GM21423 (cell line): ENCODE results near the gene TRIM38.
A peak's percentile ranks its signal among the peaks of the same experiment; 100 is the strongest.
"Not testable (repeated sequence)": the region's sequence is repeated elsewhere in the genome, so short reads cannot be mapped to it uniquely, and the experiment has no call there.

Experiments used
- ATAC-seq: cut with Tn5 transposase; IDR thresholded peaks from one replicate; pipeline ENCODE4 v1.9.1; 2021; ENCODE audit warnings: mild to moderate bottlenecking, moderate library complexity; ENCODE audit not compliant: unreplicated experiment

Gene TRIM38, protein sequence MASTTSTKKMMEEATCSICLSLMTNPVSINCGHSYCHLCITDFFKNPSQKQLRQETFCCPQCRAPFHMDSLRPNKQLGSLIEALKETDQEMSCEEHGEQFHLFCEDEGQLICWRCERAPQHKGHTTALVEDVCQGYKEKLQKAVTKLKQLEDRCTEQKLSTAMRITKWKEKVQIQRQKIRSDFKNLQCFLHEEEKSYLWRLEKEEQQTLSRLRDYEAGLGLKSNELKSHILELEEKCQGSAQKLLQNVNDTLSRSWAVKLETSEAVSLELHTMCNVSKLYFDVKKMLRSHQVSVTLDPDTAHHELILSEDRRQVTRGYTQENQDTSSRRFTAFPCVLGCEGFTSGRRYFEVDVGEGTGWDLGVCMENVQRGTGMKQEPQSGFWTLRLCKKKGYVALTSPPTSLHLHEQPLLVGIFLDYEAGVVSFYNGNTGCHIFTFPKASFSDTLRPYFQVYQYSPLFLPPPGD

DNA sequence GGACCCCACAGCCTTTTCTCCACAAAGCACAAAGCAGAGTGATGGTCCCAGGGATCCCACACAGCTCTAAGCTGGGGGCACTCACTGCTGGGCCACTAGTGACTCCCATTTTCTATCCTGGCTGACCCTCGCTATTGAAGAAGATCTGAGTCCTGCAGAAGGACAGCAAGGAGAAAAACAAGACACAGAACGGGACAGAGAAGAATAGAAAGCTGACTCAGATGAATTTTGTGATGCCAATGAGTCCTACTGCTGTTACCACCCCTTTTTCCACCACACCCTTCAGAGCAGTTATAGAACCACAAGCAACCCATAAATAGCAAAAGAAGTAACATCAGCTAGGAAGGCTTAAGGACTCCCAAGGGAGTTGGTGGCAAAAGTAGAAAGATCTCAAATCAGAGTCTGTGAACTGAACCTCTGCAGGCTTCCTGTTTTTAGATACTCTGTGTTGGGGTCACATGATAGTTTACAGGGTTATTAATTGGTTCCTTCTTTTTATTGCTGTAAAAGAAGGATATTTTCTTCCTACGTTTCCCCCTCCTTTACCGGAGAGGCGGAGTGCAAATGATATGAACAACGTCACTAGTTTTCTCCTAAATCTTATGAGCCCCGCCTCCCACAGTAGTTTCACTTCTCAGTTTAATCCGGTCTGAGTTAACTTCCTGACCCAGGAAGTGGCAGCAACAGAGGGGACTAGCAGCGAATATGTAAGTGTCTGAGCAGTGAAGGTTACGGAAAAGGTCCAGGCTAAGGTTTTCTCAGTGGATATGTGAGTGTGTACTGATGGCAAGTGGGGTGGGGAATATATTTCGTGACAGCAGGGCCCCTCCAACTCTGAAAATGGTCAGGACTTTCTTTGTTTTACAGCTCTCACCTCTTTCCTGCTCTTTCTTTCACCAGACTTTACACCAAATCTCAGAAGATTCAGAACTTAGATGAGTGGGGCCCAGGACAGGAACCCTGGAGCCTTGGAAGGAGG lies at the start of gene TRIM38:
TSS of gene TRIM38 (plus strand) at position 654 of the 979 bp plus-strand sequence. CDS start 3,721 bp downstream, outside the sequence.
- peak; percentile 83 for ATAC-seq

DNA sequence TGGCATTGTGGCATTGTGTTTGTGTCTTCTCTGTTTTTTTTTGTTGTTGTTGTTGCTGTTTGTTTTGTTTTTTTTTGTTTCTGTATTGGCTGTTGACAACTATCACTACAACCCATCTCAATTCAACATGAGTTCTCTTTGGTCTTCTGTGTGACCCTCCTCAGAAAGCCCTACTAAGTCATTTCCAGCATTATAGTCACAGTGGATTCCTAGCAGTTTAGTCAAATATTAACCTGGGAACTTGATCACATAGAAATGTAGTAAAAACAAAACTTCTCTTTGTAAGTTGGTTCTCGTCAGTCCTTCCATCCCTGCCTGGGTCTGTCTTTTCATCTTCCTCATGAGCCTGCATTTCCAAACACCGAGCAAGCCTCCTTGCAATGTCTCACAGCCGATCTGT lies 48.9 kb upstream of the TRIM38 start:
- ATAC-seq, result no peak

DNA sequence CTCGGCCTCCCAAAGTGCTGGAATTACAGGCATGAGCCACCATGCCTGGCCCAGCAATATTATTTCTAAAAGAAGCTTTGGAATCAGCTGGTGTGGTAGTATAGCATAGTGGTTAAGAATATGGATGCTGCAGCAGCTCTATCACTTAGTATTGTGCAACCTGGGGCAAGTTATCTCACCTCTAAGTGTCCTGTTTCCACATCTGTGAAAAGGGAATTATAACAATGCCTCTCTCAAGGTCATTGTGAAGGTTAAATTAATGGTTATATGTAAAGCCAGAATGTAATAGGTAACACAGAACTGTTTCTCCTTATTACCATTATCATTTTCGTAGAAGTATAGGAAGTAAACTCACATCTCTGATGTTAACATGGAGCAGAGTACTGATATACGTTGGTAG lies 46.3 kb upstream of the TRIM38 start:
- ATAC-seq, result no peak

DNA sequence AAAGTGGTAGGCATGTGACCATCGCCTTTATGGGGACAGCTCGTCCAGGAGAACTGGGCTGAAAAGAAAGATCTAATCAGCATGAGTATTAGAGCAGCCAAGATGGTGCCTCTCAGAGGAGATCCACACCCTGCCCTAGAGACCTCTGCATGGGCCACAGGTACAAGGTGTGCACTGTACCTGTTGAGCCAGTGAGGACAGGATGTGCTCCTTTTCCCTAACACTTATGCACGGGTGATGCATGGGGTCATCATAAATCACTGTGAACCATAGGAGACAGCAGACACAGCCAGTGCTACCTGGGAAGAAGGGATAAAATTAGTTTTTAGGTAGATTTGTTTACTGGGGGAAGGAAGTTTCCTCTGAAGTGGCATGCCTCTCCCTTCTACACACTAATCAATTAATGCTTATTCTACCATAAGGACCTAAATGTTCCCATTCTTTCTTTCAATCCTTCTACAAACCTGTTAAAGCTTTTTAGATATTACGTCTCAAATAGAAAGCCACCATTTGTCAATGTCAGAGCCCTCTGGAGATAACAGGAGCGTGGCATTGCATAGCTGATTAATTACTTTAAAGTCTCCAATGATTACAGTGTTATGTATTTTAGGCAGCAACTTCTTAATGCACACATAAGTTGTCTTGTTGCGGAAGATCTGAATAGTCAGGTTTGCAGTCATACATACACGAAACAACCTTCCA lies 45.7 kb upstream of the TRIM38 start:
- ATAC-seq, result no peak

DNA sequence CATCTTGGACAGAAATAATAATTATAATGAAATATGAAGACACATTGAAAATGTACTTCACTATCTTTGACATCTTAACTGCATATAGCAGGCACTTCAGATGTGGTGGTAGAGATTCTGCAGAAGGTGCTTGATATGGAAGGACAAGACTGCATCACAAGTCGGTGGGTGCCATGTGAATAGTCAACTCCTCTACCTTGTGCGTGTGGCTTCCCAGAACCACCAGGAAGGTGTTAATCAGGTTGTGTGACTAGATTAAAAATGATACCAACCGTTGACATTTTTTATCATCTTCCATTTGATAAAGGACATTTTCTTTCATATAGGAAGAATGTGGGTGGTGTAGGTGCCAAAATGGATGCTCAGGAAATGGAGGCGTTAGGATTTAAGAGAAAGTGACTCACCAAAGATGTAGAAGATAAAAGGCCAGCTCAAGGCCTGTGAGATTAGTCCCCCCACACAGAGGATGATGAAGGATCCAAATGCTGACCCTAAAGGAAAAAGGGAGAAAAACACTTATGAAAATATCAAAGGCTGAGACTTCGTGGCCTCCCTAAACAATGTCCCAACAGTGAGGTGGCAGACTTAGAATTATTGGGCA lies 44.4 kb upstream of the TRIM38 start:
- no peak for ATAC-seq

DNA sequence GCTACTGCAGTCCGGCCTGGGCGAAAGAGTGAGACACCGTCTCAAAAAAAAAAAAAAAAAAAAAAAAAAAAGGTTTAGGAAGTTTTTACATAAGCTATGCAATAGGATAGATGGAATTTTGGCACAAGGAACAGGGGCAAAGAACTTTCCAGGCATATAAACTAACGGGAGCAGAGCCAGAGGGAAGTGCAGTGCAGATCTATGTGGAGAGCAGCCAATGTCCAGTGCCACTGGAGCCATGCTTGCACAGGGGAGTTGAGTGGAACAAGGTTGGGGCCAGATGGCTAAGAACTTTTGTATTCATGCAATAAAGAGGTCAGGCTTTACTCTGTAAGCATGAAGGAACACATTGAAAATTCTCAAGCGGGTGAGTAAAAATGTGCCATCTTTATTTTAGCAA lies 42.9 kb upstream of the TRIM38 start:
- no peak for ATAC-seq

DNA sequence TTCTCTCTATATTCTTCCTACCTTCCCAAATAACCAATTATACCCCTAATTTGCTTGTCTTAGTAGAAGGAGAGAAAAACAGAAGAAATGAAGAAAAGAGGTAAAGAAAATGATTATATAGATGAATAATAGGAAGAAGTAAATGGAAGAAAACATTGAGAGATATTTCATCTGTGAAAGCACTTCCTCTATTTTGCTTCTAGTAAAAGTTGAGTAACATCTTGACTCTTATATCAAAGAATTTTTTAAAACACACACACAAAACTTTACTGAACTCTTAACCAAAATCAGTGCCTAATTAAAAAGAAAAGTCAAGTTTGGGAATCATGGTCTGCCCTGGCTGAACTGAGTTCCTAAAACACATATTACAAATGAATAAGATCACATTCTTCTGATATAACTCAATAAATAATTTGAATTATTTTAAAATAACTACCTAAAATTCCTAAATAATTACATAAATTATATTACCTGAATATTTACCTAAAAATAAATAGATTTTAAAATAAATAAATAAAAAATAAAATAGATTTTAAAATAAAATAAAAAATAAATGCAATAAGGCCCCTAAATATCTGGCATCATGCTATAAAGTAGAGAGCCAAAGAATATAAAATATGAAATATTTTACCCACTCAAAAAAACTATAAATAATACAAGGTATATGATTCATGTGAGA lies 40.9 kb upstream of the TRIM38 start:
- ATAC-seq, result no peak

DNA sequence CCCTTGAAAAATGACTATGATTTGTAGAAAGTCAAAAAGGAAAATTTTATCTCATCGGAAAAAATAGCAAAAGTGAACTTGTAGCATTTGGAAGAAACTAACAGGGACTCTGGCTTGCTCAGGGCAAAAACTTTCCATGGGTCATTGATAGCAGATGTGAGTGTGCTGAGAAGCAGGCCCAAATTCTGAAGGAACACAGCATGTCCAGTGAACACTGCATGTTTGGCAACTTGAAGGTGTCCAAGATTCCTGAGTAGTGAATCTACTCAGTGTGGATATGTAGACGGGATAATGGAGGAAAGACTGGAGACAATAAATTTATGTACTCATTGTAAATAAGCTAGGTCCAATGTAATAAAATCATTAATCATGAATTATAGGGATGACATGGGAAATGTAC lies 40.3 kb upstream of the TRIM38 start:
- ATAC-seq, result no peak

DNA sequence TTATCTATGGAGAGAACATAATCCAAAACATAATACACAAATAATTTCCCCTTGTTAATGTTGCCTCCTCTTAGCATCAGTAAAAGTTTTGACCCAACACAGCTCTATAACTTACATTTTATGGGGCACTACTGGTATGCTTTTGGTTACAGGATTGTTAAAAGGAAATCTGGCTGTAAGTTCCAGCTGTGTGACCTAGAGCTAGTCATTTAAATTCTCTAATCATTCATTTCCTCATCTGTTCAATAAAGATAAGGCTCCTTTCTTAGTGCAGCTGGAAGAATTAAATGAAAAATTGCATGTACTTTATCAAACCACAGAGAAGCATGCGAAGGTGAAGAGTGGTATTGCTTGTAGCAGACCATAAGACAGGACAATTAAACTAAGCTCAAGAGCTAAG lies 36.7 kb upstream of the TRIM38 start:
- no peak for ATAC-seq

DNA sequence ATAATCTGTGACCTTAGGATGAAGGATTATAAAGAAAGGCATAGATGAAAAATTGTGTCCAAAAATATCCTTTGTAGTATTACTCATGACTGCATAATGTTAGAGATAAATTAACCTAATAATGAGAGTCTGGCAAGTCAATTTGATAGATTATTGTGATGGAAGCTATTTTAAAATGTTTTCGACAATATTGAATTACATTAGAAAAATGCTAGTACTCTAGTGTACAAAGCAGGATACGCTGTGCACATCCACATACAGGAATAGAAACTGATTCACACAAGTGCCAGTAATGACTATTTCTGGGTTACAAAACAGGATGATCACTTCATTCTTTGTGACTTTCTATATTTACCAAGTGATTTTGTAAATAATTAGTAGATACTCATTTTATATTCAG lies 35.4 kb upstream of the TRIM38 start:
- ATAC-seq, result no peak

DNA sequence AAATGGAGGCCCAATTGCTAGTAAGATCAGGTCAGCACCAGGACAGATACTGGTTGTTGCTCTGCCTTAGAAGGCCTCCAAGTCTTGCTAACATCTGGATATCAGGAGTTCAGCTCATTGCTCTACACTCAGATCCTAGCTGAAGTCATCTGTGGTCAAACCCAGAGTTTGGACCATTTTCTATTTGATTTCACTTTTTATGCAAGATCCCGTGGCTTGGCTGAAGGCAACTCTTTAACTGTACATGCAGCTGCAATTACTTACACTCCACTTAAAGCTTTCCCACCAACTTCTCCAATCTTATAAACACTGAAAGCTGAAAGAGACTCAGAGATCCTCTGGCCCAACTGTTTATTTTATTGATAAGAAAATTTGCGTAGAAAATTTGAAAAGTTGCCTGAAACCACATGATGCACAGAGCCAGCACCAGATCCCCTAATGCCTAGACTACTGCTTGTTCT lies 34.8 kb upstream of the TRIM38 start:
- ATAC-seq, result no peak

DNA sequence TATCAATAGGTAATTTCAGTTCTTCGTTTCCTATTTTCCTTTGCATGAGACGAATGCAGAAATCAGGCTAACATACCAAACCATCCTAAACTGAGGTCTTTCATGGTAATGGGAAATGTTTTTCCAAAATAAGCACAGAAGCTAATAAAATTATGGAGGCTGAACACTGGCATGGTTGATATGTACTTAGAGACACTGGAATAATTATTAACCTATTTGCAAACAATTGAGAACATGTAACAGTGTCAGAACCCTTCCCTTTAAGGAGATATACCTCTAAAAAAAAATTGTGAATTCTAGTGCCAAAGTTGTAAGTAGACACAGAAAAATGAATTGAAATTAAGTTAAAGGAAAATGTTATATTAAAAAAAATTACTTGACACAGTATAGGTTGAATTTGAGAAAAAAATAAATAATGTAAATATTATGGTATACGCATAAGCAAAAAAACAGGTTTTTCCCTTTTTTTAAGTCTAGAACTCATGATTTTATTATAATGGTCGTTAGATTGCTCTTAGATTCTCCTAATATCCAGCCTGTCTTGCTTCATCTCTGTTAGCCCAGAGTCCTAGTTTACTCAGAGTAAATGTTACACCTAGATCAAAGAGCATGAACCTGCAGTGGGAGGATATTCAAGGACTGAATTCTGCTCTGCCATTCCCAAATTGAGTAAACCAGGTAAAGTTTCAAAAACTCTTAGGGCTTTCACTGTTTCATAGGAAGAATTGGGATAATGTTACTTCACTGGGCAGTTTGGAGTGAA lies 33.9 kb upstream of the TRIM38 start:
- no peak for ATAC-seq

DNA sequence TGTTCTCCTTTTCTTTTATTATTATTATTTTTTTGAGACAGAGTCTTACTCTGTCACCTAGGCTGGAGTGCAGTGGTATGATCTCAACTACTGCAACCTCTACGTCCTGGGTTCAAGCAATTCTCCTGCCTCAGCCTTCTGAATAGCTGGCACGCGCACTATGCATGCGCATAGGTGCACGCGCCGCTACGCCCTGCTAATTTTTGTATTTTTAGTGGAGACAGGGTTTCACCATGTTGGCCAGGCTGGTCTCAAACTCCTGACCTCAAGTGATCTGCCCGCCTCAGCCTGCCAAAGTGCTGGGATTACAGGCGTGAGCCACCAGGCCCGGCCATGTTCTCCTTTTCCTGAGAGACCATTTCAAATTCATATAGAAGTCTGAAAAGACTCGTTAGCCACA lies 32.8 kb upstream of the TRIM38 start:
- not testable (repeated sequence) for ATAC-seq

DNA sequence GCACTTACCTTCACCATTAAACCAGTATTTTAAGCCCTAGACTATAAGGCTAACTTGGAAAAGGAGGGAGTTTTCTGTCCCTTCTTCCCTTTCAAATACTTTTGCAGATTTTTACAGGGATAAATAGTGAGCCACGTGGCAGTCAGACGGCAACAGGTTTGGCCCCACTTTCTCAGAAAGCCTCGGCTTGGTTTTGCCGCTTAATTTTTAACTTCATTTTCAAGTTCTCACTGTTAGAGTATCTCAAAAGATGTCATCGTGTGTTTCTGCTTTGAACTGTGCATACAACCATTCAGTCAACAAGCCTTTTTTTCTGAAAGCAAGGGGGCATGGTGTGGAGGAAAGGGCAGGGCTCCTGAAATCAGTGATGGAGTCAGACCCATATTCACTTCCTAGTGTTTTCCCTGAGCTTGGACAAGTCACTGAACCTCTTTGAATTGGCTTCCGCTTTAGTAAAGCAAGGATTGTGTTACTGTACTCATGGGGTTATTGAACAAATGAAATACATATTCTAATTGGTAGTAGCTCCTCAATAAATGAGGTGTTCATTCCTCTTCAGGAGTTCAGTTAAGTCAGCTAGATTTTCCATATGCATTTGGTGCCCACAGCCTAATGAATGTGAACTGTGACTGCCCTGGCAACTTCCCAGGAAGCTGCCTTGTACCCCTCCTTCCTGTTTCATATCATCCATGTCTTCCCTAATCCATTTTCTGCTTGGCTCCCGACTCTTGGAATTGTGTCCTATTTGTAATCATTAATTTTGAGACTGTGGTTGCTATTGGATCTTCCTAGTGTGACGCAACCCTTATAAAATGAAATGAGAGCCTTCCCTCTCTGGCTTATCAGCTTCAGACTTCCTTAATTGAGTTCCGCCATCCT lies 31.8 kb upstream of the TRIM38 start, which contains the start of gene SLC17A2:
TSS of gene SLC17A2 (minus strand) at position 160 of the 879 bp plus-strand sequence. CDS start 4,895 bp downstream, outside the sequence.
- no peak for ATAC-seq

DNA sequence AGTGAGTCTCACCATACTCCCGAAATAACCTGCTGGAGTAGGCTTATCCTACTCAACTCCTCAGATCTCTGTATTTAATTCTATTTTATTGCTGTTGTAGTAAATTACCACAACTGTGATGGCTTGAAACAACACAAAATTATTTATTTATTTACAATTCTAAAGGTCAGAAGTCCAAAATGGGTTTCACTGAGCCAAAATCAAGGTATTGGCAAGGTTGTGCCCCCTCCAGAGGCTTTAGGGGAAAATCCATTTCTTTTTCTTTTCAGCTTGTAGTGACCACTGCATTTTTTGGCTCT lies 31.2 kb upstream of the TRIM38 start:
- no peak for ATAC-seq

DNA sequence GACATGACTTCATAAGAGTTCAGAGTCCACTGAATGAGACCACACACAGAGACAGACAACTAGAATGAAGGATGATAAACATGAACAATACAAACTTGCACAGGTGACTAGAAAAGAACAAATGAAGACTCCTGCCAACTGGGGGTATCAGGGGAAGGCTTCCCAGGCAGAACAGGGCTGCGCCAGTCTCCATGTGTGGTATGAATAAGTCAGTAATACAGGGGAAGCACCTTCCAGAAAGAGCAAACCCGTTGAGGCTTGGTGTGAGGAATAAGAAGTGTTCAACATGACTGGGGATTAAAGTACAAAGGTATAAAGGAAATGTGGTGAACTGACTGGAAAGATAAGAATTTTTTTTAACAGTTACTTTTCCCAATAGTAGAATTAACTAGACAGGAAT lies 28.4 kb upstream of the TRIM38 start:
- no peak for ATAC-seq

DNA sequence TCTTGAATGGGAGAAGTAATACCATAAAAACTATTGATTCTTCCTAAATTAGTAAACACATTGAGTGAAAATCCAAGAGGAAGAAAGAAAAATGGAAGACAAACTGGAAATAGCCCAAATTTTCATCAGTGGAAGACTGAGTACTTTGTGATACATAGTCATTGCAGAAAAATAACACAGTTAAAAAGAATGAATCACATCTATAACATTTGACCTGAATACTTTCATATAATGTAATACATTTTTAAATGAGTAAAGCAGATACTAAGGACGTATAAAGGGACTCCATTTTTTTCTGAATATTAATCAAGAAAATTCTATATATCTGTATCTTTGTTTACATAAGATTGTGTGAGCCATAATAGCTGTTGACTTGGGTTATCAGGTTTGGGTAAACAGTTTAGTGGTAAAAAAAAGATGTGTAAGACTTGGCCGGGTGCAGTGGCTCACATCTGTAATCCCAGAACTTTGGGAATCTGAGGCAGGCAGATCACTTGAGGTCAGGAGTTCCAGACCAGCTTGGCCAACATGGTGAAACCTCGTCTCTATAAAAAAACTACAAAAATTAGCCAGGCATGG lies 27.8 kb upstream of the TRIM38 start:
- no peak for ATAC-seq

DNA sequence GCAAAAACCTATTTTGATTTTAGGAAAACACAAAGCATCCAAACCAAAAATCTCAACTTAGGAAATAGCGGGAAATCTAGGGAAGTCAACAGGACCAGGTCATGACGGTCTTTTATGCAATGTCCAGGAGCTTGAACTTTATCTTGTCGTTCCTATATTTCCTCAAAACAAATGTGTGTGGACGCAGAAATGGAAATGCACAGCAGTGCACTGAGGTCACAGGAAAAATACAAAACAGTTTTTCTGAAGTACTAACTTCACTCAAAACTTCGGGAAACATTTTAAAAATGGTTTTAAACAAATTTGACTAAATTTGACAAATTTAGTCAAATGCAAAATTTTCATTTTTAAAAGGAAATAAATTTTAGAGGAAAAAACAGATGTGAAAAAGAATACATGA lies 26.6 kb upstream of the TRIM38 start:
- no peak for ATAC-seq
